GM19240 (cell line): ENCODE measurements around the gene FOXI1.

Experiments
- DNase-seq: peaks from one replicate; pipeline ENCODE4 v3.0.0; 2011; ENCODE audit warnings: low spot score; ENCODE audit not compliant: insufficient read length

FOXI1 gene

DNA sequence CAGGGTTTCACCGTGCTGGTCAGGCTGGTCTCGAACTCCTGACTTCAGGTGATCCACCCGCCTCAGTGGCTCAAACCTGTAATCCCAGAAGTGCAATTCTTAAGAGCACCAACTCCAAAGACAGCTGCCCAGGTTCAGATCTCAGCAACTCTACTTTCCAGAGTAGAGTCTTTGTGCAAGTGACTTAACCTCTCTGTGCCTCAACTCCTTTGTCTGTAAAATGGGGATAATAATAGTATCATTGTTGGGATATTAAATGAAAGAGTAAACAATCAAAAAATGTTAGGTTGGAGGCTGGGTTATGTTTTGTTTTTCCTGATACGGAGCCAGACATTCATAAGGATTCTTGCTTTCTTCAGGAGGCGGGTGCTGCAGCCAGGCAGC is 45.0 kb downstream of the FOXI1 start:
- no peak for DNase-seq

DNA sequence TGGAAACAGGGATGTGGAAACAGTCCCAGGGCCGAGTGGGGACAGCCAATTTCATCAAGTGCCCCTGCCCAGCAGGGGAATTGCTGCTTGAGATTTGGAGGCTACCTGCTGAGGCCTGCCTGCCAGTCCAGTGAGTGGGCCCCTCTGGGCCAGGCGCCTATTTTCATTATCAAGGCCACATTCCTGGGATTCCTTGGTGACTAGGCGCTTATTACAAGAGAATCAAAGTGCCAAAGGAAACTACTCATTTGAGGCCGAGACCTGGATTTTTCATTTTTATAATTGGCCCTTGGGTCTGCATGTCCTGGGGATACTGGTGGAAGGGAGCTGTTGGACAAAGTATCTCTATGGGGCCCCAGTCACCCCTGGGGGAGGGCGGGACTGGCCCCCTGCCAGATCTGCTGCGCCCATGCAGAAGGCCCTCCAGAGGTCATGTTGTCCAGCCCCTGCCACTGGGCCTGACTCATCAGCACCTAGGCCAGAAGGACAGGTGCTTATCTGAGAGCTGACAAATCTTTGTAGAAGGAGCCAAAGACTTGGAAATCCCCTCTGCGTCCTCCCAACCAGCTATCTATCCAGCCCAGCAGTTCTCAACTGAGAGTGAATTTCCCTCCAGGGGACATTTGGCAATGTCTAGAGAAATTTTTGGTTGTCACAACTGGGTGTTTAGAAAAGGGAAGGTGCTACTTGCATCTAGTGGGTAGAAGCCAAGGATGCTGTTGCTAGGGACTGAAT is 45.6 kb downstream of the FOXI1 start:
- no peak for DNase-seq

DNA sequence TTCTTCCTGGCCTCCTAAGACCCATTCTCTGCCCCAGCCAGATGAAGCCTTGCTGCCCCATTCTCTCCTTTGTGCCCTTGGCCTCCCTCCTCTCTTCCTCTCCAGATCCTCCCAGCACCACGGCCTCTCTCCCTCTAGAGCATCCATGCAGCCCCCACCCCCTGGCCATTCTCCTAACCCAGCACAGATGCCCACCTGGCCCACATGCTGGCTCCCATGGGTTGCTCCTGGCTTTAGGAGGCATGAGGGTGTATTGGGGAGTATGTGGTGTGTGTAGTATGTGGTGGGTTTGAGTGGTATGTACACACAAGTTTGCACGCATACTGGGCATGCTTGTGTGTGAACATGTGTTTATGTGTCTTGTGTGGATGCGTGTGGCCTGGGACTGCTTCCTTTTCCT is 47.1 kb downstream of the FOXI1 start:
- DNase-seq: no peak

DNA sequence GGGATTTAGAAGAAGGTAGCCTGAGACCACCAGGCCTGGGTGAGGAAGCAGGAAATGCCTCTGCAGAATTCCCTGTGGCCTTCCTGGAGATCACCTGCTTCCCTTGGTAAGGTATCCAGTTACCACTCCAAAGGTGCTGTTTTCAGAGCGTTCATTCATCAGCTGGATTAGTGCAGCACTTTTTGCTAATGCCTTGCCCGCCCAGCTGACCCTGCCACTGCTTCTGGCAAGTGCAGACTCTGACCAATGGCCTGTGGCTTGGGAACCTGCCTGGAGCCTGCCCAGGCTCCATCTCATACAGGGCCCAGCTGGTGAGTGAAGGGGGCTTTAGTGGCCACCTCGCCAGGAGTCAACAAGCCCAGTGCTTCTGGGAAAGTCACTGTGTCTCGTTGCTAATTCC is 48.6 kb downstream of the FOXI1 start:
- DNase-seq: no peak

DNA sequence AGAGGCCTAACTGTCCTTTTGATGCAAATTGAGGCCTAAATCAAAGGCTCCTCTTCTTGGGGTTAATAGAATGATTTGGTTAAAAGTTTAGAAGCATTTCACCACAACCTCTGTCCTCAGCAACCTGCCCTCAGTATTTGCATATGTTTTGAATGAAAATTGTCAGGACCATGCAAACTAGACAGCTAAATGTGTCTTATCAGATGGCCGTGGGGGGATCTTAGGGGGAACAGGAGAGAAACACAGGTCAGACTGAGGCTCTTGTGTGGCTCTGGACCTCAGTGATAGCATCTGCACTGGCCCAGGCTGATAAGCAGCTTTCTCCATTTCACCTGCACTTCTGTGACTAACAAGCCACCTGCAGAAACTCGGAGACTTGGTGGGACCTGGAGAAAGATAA is 49.0 kb downstream of the FOXI1 start:
- DNase-seq: no peak

DNA sequence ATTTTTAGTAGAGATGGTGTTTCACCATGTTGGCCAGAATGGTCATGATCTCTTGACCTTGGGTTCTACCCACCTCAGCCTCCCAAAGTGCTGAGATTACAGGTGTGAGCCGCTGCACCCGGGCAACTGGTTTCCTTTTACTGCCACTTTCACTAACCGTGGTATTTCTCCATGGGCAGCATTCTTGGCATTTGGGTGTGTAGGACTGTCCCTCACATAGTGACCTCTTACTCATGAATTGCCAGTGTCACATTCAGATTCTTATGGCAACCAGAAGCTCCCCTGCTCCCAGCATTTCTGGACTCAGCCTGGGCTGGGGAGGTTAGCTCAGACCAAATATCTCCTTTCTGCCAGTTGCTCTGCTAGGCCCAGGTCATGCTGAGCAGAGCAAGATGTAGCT is 50.1 kb downstream of the FOXI1 start:
- no peak for DNase-seq

DNA sequence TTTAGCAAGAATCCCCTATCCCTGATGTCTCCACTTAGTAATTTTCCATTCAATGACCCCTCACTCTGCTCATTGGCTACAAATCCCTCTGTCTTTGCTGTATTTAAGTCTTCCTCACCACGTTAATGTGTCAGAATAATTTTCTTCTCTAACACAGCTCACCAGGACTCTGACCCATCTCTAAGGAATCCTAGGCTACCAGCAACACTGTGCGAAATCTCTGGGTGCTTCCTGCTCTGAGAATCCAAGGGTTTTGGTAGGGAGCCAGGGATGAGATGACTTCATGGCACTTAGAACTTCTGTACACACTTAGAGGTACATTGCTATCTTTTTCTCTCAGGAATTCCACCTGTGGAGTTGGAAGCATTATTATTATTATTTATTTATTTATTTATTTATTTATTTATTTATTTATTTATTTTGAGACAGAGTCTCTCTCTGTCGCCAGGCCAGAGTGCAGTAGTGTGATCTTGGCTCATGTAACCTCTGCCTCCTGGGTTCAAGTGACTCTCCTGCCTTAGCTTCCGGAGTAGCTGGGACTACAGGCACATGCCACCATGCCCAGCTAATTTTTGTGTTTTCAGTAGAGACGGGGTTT is 53.5 kb downstream of the FOXI1 start:
- no peak for DNase-seq
